Measurements from ENCODE around the gene INPP5A. TPM values are rescaled to one million over a fixed set of nuclear protein-coding genes. Genes with fewer than 3 reads are reported as not detected.

The INPP5A gene
- total RNA-seq, 1 experiment from 2014 or later: 12.3 TPM

GRCh38 chr10:132570265-132570664, 32.7 kb downstream of the INPP5A start:
- Histone ChIP-seq H3K79me2 (ENCODE audit: insufficient read depth, low read length) (no peaks in the 10 kb centered on the region), H3K9me3 (ENCODE audit: control insufficient read depth in 1 of 2, insufficient read depth in 1 of 2, low read depth in 1 of 2, low read length in 2 of 2) (no peaks in the 10 kb centered on the region), H3K4me2 (ENCODE audit: low read length) (no peak overlapping the region), H3K9me2 (ENCODE audit: insufficient read depth) (no peaks in the 10 kb centered on the region), H2AFZ (ENCODE audit: low read depth, low read length, poor library complexity, severe bottlenecking) (no peak overlapping the region), H3K4me3 (replicated peaks in 1 of 2; ENCODE audit: low read depth in 1 of 2, low read length in 2 of 2) (no peak overlapping the region), H3K36me3 (ENCODE audit: control insufficient read depth in 1 of 2, insufficient read depth in 2 of 2, low read length in 2 of 2) (no peaks in the 10 kb centered on the region), H3K4me1 (ENCODE audit: control insufficient read depth in 1 of 2, insufficient read depth in 2 of 2, low read length in 2 of 2) (peaks cover 18 to 22% of the 10 kb centered on the region in 2 experiments), H3K27me3 (ENCODE audit: insufficient read depth, low read length) (no peaks in the 10 kb centered on the region), H3K27ac (ENCODE audit: low read depth, low read length) (no peak overlapping the region), H4K20me1 (ENCODE audit: insufficient read depth) (no peaks in the 10 kb centered on the region), H3K9ac (ENCODE audit: low read length) (no peak overlapping the region)
- DNase-seq (ENCODE audit: low read depth, low spot score): no peak
- POLR2A ChIA-PET: no interaction called here
- RAD21 ChIA-PET (ENCODE audit: low non-redundant PET in 1 of 2, low total read pairs in 2 of 2, uncharacterized antibody in 2 of 2, unreplicated experiment in 2 of 2): no interaction called here
- no TSS peak for BruUV-seq (replicated peaks)
- TF ChIP-seq EZH2 (IDR thresholded peaks at IDR 0.05) (no peak), EZH2phosphoT487 (IDR thresholded peaks at IDR 0.05; ENCODE audit: borderline replicate concordance) (no peak), YY1 (IDR thresholded peaks at IDR 0.05; ENCODE audit: extremely low read depth, insufficient replicate concordance, low read depth, low read length) (no peak), CBX3 (IDR thresholded peaks at IDR 0.05; ENCODE audit: low read depth) (no peak), SIN3A (IDR thresholded peaks at IDR 0.05; ENCODE audit: low read depth) (no peak), ZNF274 (IDR thresholded peaks at IDR 0.05; ENCODE audit: low read depth, low read length) (no peak), POLR2A (IDR thresholded peaks at IDR 0.05; ENCODE audit: borderline replicate concordance, extremely low read depth, insufficient read depth, insufficient read length) (no peak)
- ATAC-seq: no peak
- CTCF ChIA-PET: no interaction called here
- intact Hi-C loops (cut with micrococcal nuclease): no loop called here

- H3K9me2 ChIP-seq (ENCODE audit: insufficient read depth): no peaks in the 10 kb centered on the region
- DNase-seq (ENCODE audit: low read depth, low spot score) (no peak), ATAC-seq (no peak)
- no peaks in the 10 kb centered on the region for H3K27me3 ChIP-seq (ENCODE audit: insufficient read depth, low read length)
- H2AFZ ChIP-seq (ENCODE audit: low read depth, low read length, poor library complexity, severe bottlenecking): no peak overlapping the region
- ChIA-PET RAD21 (ENCODE audit: low non-redundant PET in 1 of 2, low total read pairs in 2 of 2, uncharacterized antibody in 2 of 2, unreplicated experiment in 2 of 2) (no interaction called here), POLR2A (no interaction called here), CTCF (interaction anchor here (0.8 kb wide), 1 partner anchor 112 kb away, joined by 3 read pairs; no protein-coding TSS in a partner anchor)
- intact Hi-C loops (cut with micrococcal nuclease): no loop called here
- peak overlapping the region; percentile 68 for H3K4me2 ChIP-seq (ENCODE audit: low read length)
- H3K9ac ChIP-seq (ENCODE audit: low read length): no peak overlapping the region
- H3K9me3 ChIP-seq (ENCODE audit: control insufficient read depth in 1 of 2, insufficient read depth in 1 of 2, low read depth in 1 of 2, low read length in 2 of 2): no peaks in the 10 kb centered on the region
- H4K20me1 ChIP-seq (ENCODE audit: insufficient read depth): no peaks in the 10 kb centered on the region
- no peak overlapping the region for H3K4me3 ChIP-seq (replicated peaks in 1 of 2; ENCODE audit: low read depth in 1 of 2, low read length in 2 of 2)
- no peaks in the 10 kb centered on the region for H3K79me2 ChIP-seq (ENCODE audit: insufficient read depth, low read length)
- H3K4me1 ChIP-seq (ENCODE audit: control insufficient read depth in 1 of 2, insufficient read depth in 2 of 2, low read length in 2 of 2): peaks cover 18 to 22% of the 10 kb centered on the region in 2 experiments
- no peak overlapping the region for H3K27ac ChIP-seq (ENCODE audit: low read depth, low read length)
- no TSS peak for BruUV-seq (replicated peaks)
- TF ChIP-seq POLR2A (IDR thresholded peaks at IDR 0.05; ENCODE audit: borderline replicate concordance, extremely low read depth, insufficient read depth, insufficient read length): no peak
- TF ChIP-seq EZH2phosphoT487 (IDR thresholded peaks at IDR 0.05; ENCODE audit: borderline replicate concordance): no peak
- no peak for TF ChIP-seq CTCF (IDR thresholded peaks at IDR 0.05 in 2 of 3, conservative IDR thresholded peaks at IDR 0.05 in 1 of 3; ENCODE audit: borderline replicate concordance in 1 of 3, insufficient read depth in 1 of 3, low read depth in 2 of 3, low read length in 2 of 3)
- no peak for TF ChIP-seq SP1 (IDR thresholded peaks at IDR 0.05; ENCODE audit: low read depth)
- H3K36me3 ChIP-seq (ENCODE audit: control insufficient read depth in 1 of 2, insufficient read depth in 2 of 2, low read length in 2 of 2): no peaks in the 10 kb centered on the region
Measured at GRCh38 chr10:132570771-132571649, 33.4 kb downstream of the INPP5A start.
